ENCODE data around the gene HECTD1. TPM values are rescaled to one million over a fixed set of nuclear protein-coding genes. Genes with fewer than 3 reads are reported as not detected.

HECTD1 gene
- polyA plus RNA-seq, 2 of the 4 experiments (the other 2 are of a cell fraction) = 60.7 to 149 TPM

DNA sequence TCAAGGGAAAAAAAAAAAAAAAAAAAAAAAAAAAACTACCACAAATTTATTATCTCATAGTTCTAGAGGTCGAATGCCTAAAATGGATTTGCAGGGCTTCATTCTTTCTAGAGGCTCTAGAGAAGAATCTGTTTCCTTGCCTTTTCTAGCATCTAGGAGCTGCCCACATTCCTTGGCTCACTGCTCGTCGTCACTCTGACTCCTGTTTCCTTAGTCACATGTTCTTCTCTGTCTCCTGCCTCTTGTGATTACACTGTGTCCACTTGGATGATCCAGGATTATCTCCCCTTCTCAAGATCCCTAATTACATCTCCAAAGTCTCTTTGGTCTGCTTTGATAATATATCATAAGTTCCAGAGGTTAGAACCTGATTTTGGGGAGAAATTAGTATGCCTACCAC, 88.7 kb downstream of the HECTD1 start:
- Histone ChIP-seq H3K9me3 (no peaks in the 10 kb centered on the region), H3K4me1 (no peaks in the 10 kb centered on the region), H3K4me3 (no peak overlapping the region), H3K27ac (no peak overlapping the region), H3K4me2 (no peak overlapping the region)
- no peak for DNase-seq (ENCODE audit: low read depth in 1 of 2, low spot score in 1 of 2)
- TF ChIP-seq RAD21 (conservative IDR thresholded peaks at IDR 0.05 in 1 of 2, IDR thresholded peaks at IDR 0.05 in 1 of 2) (no peak), MAFK (IDR thresholded peaks at IDR 0.05; ENCODE audit: partially characterized antibody) (no peak), POLR2AphosphoS2 (conservative IDR thresholded peaks at IDR 0.05; ENCODE audit: low read length) (no peak), BHLHE40 (IDR thresholded peaks at IDR 0.05; ENCODE audit: low read depth, low read length) (no peak)
- TF ChIP-seq, protein P1, sequence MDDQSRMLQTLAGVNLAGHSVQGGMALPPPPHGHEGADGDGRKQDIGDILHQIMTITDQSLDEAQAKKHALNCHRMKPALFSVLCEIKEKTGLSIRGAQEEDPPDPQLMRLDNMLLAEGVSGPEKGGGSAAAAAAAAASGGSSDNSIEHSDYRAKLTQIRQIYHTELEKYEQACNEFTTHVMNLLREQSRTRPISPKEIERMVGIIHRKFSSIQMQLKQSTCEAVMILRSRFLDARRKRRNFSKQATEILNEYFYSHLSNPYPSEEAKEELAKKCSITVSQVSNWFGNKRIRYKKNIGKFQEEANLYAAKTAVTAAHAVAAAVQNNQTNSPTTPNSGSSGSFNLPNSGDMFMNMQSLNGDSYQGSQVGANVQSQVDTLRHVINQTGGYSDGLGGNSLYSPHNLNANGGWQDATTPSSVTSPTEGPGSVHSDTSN (IDR thresholded peaks at IDR 0.05) = no peak
- ATAC-seq = no peak
- 93% methylated on average over 3 of the region's 3 CpGs for WGBS (ENCODE audit: missing lambda C conversion rate)
- ChIA-PET CTCF (interaction anchor here (2.8 kb wide), 1 partner anchor 138 kb away, joined by 5 read pairs; no protein-coding TSS in a partner anchor), POLR2A (no interaction called here)
- no peak for FAIRE-seq

DNA sequence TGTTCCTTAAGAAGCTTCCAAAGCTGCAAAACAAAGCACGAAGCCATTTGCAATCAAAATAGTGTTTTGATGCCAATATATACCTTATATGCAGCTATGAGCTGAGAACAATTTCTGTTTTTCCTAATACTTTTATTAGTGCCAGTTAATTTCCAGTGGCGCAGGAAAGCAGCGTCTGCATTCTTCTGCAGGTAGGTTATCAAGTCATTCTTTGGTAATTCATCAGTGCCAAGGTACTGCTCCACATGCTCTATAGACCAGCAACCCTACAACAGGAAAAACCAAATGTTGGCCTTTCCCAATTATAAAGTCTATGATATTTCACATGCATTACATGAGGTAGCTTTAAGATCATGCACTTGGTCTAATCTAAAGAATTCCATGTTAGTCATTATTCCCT, 93.8 kb downstream of the HECTD1 start:
- Histone ChIP-seq H3K9me3 (no peaks in the 10 kb centered on the region), H3K4me3 (no peak overlapping the region), H3K4me1 (no peaks in the 10 kb centered on the region), H3K27ac (no peak overlapping the region), H3K4me2 (no peak overlapping the region)
- CTCF ChIA-PET = no interaction called here
- WGBS (ENCODE audit: missing lambda C conversion rate) = 94% methylated on average over 3 of the region's 3 CpGs
- ATAC-seq (no peak), FAIRE-seq (no peak), DNase-seq (ENCODE audit: low read depth in 1 of 2, low spot score in 1 of 2) (no peak)
- no peak for TF ChIP-seq EHMT2 (IDR thresholded peaks at IDR 0.05; ENCODE audit: low read depth)
- no peak for TF ChIP-seq TFCP2L1 (CRISPR knock-in tag; IDR thresholded peaks at IDR 0.05)
- TF ChIP-seq, protein P2, sequence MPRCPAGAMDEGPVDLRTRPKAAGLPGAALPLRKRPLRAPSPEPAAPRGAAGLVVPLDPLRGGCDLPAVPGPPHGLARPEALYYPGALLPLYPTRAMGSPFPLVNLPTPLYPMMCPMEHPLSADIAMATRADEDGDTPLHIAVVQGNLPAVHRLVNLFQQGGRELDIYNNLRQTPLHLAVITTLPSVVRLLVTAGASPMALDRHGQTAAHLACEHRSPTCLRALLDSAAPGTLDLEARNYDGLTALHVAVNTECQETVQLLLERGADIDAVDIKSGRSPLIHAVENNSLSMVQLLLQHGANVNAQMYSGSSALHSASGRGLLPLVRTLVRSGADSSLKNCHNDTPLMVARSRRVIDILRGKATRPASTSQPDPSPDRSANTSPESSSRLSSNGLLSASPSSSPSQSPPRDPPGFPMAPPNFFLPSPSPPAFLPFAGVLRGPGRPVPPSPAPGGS (IDR thresholded peaks at IDR 0.05) = no peak
- no peak for TF ChIP-seq ZFP36 (IDR thresholded peaks at IDR 0.05; ENCODE audit: borderline replicate concordance, partially characterized antibody)
- TF ChIP-seq, protein P3, sequence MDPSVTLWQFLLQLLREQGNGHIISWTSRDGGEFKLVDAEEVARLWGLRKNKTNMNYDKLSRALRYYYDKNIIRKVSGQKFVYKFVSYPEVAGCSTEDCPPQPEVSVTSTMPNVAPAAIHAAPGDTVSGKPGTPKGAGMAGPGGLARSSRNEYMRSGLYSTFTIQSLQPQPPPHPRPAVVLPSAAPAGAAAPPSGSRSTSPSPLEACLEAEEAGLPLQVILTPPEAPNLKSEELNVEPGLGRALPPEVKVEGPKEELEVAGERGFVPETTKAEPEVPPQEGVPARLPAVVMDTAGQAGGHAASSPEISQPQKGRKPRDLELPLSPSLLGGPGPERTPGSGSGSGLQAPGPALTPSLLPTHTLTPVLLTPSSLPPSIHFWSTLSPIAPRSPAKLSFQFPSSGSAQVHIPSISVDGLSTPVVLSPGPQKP (IDR thresholded peaks at IDR 0.05; ENCODE audit: low read depth, low read length) = no peak
- TF ChIP-seq EP300 (IDR thresholded peaks at IDR 0.05) = no peak
- no peak for TF ChIP-seq SMC3 (IDR thresholded peaks at IDR 0.05)
- TF ChIP-seq, protein P4, sequence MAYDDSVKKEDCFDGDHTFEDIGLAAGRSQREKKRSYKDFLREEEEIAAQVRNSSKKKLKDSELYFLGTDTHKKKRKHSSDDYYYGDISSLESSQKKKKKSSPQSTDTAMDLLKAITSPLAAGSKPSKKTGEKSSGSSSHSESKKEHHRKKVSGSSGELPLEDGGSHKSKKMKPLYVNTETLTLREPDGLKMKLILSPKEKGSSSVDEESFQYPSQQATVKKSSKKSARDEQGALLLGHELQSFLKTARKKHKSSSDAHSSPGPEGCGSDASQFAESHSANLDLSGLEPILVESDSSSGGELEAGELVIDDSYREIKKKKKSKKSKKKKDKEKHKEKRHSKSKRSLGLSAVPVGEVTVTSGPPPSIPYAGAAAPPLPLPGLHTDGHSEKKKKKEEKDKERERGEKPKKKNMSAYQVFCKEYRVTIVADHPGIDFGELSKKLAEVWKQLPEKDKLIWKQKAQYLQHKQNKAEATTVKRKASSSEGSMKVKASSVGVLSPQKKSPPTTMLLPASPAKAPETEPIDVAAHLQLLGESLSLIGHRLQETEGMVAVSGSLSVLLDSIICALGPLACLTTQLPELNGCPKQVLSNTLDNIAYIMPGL (CRISPR knock-in tag; IDR thresholded peaks at IDR 0.05; ENCODE audit: borderline replicate concordance) = no peak
- no peak for TF ChIP-seq SREBF2 (IDR thresholded peaks at IDR 0.05)
- TF ChIP-seq RFX5 (IDR thresholded peaks at IDR 0.05) = no peak
- no peak for TF ChIP-seq TP53 (CRISPR knock-in tag; IDR thresholded peaks at IDR 0.05)
- TF ChIP-seq RNF2 (IDR thresholded peaks at IDR 0.05; ENCODE audit: borderline replicate concordance, low read depth) = no peak
- TF ChIP-seq BHLHE40 (IDR thresholded peaks at IDR 0.05; ENCODE audit: low read depth, low read length) = no peak
- no peak for TF ChIP-seq HOXB5 (CRISPR knock-in tag; IDR thresholded peaks at IDR 0.05)
- POLR2A ChIA-PET = interaction anchor here (0.6 kb wide), 1 partner anchor 219 kb away, joined by 9 read pairs; no protein-coding TSS in a partner anchor

DNA sequence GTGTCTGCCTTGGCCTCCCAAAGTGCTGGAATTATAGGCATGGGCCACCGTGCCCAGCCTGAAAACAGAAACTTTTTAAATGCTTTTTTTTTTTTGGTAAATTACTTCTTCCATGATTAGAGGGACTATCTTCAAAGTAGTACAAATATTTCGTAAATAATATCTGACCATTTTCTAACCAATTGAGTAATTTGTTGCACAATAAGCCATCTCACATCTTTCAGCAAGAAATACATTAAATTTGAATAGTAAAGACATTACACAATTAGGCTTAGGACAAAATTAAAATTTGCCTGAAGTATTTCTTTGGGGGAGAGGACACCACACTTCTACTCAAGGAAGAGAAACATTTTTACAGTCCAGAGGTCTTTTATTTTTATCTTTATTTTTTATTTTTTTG, 96.7 kb downstream of the HECTD1 start:
- whole genome bisulfite sequencing (ENCODE audit: missing lambda C conversion rate) = 92% methylated on average over 2 of the region's 2 CpGs
- H3K4me3 ChIP-seq = no peak overlapping the region
- no peak overlapping the region for H3K27ac ChIP-seq
- H3K4me2 ChIP-seq = no peak overlapping the region
- ChIA-PET CTCF (interaction anchor here (1.2 kb wide), 1 partner anchor 17 kb away, joined by 4 read pairs; no protein-coding TSS in a partner anchor), POLR2A (no interaction called here)
- no peaks in the 10 kb centered on the region for H3K4me1 ChIP-seq
- DNase-seq (ENCODE audit: low read depth in 1 of 2, low spot score in 1 of 2) = no peak
- no peak for FAIRE-seq
- no peak for ATAC-seq
- H3K9me3 ChIP-seq = no peaks in the 10 kb centered on the region
- TF ChIP-seq POLR2AphosphoS2 (conservative IDR thresholded peaks at IDR 0.05; ENCODE audit: low read length) (no peak), JUN (IDR thresholded peaks at IDR 0.05) (no peak), CEBPB (IDR thresholded peaks at IDR 0.05) (no peak; a peak in 1 of 4 replicates), RARB (CRISPR knock-in tag; IDR thresholded peaks at IDR 0.05) (no peak), RCOR1 (IDR thresholded peaks at IDR 0.05; ENCODE audit: low read depth, low read length) (no peak), HDAC2 (IDR thresholded peaks at IDR 0.05) (no peak), ZSCAN20 (CRISPR knock-in tag; IDR thresholded peaks at IDR 0.05) (no peak), JUNB (IDR thresholded peaks at IDR 0.05) (no peak)
- TF ChIP-seq, protein P5, sequence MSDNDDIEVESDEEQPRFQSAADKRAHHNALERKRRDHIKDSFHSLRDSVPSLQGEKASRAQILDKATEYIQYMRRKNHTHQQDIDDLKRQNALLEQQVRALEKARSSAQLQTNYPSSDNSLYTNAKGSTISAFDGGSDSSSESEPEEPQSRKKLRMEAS (IDR thresholded peaks at IDR 0.05) = no peak
- TF ChIP-seq, protein P2 (IDR thresholded peaks at IDR 0.05) = no peak
- TF ChIP-seq, protein P6, sequence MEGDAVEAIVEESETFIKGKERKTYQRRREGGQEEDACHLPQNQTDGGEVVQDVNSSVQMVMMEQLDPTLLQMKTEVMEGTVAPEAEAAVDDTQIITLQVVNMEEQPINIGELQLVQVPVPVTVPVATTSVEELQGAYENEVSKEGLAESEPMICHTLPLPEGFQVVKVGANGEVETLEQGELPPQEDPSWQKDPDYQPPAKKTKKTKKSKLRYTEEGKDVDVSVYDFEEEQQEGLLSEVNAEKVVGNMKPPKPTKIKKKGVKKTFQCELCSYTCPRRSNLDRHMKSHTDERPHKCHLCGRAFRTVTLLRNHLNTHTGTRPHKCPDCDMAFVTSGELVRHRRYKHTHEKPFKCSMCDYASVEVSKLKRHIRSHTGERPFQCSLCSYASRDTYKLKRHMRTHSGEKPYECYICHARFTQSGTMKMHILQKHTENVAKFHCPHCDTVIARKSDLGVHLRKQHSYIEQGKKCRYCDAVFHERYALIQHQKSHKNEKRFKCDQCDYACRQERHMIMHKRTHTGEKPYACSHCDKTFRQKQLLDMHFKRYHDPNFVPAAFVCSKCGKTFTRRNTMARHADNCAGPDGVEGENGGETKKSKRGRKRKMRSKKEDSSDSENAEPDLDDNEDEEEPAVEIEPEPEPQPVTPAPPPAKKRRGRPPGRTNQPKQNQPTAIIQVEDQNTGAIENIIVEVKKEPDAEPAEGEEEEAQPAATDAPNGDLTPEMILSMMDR (IDR thresholded peaks at IDR 0.05) = no peak
